Fibroblast of lung (primary cell): ENCODE results near the gene NCSTN. TPM values are rescaled to one million over a fixed set of nuclear protein-coding genes. Genes with fewer than 3 reads are reported as not detected.

Source experiments
- DNase-seq, 2 donors: peaks; one replicate each; pipeline versions ENCODE4 v3.0.0 to v3.0.0-alpha.2; 2010; ENCODE audit warnings: low read depth in 2 of 2
- H2AFZ ChIP-seq: 2 replicates; pipeline ENCODE4 v1.5.1; 2012; ENCODE audit warnings: low read length, control low read depth, inconsistent platforms
- H3K27ac ChIP-seq: 2 replicates; pipeline ENCODE4 v1.5.1; 2011; ENCODE audit warnings: low read length, control low read depth; ENCODE audit not compliant: insufficient read depth
- H3K27me3 ChIP-seq: 2 replicates; pipeline ENCODE4 v1.5.1; 2011; ENCODE audit warnings: mild to moderate bottlenecking, low read length; ENCODE audit not compliant: control insufficient read depth, insufficient read depth
- H3K36me3 ChIP-seq: 2 replicates; pipeline ENCODE4 v1.5.1; 2011; ENCODE audit warnings: low read length; ENCODE audit not compliant: control insufficient read depth, insufficient read depth
- H3K4me1 ChIP-seq: 2 replicates; pipeline ENCODE4 v1.5.1; 2011; ENCODE audit warnings: low read length; ENCODE audit not compliant: control insufficient read depth, insufficient read depth; ENCODE audit errors: extremely low read depth
- H3K4me2 ChIP-seq: 2 replicates; pipeline ENCODE4 v1.5.1; 2011; ENCODE audit warnings: low read length, control low read depth; ENCODE audit not compliant: insufficient read depth; ENCODE audit errors: extremely low read depth
- H3K4me3 ChIP-seq, 4 experiments: fragments of 200-600 bp in 1 of 4; sonication (generic) in 1 of 4; replicated peaks in 1 of 4; 2 replicates each; pipeline ENCODE4 v1.5.1; 2011 to 2016; ENCODE audit warnings: low read length in 4 of 4, low read depth in 3 of 4, mild to moderate bottlenecking in 3 of 4, control low read depth in 2 of 4, inconsistent platforms in 1 of 4, mixed read lengths in 1 of 4; ENCODE audit not compliant: insufficient read depth in 1 of 4; ENCODE audit errors: control extremely low read depth in 1 of 4
- H3K79me2 ChIP-seq: 2 replicates; pipeline ENCODE4 v1.5.1; 2012; ENCODE audit warnings: mild to moderate bottlenecking, low read length, inconsistent platforms; ENCODE audit not compliant: control insufficient read depth, insufficient read depth
- H3K9ac ChIP-seq: 2 replicates; pipeline ENCODE4 v1.5.1; 2011; ENCODE audit warnings: mild to moderate bottlenecking, low read length, control low read depth; ENCODE audit not compliant: insufficient read depth
- H3K9me3 ChIP-seq: 2 replicates; pipeline ENCODE4 v1.5.1; 2012; ENCODE audit warnings: low read depth, low read length; ENCODE audit not compliant: control insufficient read depth, insufficient read depth
- H4K20me1 ChIP-seq: 2 replicates; pipeline ENCODE4 v1.5.1; 2011; ENCODE audit warnings: low read length; ENCODE audit not compliant: control insufficient read depth, insufficient read depth; ENCODE audit errors: extremely low read depth
- EZH2 ChIP-seq: IDR thresholded peaks from 2 replicates; pipeline ENCODE4 v1.5.1; 2012; ENCODE audit warnings: low read length, control low read depth, mild to moderate bottlenecking; ENCODE audit errors: missing control alignments
- polyA plus RNA-seq, 2 donors: library from polyadenylated mRNA; depleted of rRNA in 1 of 2; stranded (reverse) in 1 of 2; unstranded in 1 of 2; fragments of >200 nt; gene quantifications; 2 replicates each; pipeline ENCODE4 v1.2.1, GENCODE V29; 2011 to 2012; ENCODE audit warnings: missing spikeins in 1 of 2
- total RNA-seq: library from RNA; depleted of rRNA; stranded (reverse); fragments of >200 nt; gene quantifications from 2 replicates; pipeline ENCODE4 v1.2.1, GENCODE V29; 2014
- TF ChIP-seq, protein P1 (sequence below), 2 donors: IDR thresholded peaks in 1 of 2; conservative IDR thresholded peaks in 1 of 2; 1 replicate in 1 of 2; 2 replicates in 1 of 2; pipeline ENCODE4 v1.5.1; 2011 to 2012; ENCODE audit warnings: low read length in 2 of 2, control low read depth in 1 of 2, inconsistent platforms in 1 of 2, low read depth in 1 of 2, mild to moderate bottlenecking in 1 of 2

Gene NCSTN
- total and polyA plus RNA-seq, 2 donors (not counting 1 experiment from before 2014, with no cell fraction given): 97.1 to 188 TPM

DNA sequence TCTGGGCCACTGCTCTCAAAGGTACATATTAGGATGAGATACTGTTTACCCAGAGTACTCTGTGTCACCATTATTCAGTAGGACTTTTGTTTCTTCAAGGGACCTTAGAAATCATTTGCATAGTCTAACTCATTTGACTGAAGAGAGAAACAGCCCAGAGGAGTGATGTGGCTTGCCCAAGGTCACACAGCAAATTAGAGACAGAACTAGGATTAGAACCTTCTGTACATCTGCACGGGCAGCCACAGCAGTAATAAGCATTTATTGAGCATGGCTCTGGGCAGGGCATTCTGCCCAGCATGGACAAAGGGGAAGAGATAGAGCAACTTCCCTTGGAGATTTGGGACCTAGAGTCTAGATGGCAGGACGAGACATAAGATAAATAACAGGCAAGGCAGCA, 18.0 kb downstream of the NCSTN start:
- H3K79me2 ChIP-seq: no peaks in the 10 kb centered on the region
- TF ChIP-seq EZH2: no peak
- TF ChIP-seq, protein P1, sequence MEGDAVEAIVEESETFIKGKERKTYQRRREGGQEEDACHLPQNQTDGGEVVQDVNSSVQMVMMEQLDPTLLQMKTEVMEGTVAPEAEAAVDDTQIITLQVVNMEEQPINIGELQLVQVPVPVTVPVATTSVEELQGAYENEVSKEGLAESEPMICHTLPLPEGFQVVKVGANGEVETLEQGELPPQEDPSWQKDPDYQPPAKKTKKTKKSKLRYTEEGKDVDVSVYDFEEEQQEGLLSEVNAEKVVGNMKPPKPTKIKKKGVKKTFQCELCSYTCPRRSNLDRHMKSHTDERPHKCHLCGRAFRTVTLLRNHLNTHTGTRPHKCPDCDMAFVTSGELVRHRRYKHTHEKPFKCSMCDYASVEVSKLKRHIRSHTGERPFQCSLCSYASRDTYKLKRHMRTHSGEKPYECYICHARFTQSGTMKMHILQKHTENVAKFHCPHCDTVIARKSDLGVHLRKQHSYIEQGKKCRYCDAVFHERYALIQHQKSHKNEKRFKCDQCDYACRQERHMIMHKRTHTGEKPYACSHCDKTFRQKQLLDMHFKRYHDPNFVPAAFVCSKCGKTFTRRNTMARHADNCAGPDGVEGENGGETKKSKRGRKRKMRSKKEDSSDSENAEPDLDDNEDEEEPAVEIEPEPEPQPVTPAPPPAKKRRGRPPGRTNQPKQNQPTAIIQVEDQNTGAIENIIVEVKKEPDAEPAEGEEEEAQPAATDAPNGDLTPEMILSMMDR (conservative IDR thresholded peaks at IDR 0.05 in 1 of 2, IDR thresholded peaks at IDR 0.05 in 1 of 2; ENCODE audit: low read depth in 1 of 2, low read length in 2 of 2): no peak
- DNase-seq: no peak
- H3K27ac ChIP-seq: no peak overlapping the region
- H3K4me3 ChIP-seq: no peak overlapping the region
- no peaks in the 10 kb centered on the region for H4K20me1 ChIP-seq
- no peak overlapping the region for H2AFZ ChIP-seq
- no peaks in the 10 kb centered on the region for H3K9me3 ChIP-seq
- no peaks in the 10 kb centered on the region for H3K27me3 ChIP-seq
- H3K4me1 ChIP-seq: no peaks in the 10 kb centered on the region
- H3K36me3 ChIP-seq: peaks cover 9% of the 10 kb centered on the region
- H3K4me2 ChIP-seq: no peak overlapping the region
- no peak overlapping the region for H3K9ac ChIP-seq

DNA sequence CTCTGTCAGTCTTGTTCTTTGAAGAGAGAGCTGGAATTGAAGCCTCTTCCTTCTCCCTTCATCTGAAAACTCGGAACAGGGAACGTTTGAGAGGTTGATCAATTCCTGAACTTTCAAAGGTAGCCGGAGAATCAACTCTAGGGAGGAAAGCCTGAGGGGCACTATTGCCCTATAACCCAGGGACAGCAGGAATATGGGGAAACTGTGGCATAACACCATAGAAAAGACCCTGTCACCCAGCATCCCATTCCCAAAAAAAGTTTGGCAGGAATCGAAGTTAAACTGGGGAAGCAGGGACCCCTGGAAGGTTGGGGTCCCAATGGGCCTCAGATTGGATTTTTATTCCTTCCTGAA, 18.6 kb downstream of the NCSTN start:
- TF ChIP-seq, protein P1 (conservative IDR thresholded peaks at IDR 0.05 in 1 of 2, IDR thresholded peaks at IDR 0.05 in 1 of 2; ENCODE audit: low read depth in 1 of 2, low read length in 2 of 2): no peak
- H4K20me1 ChIP-seq: no peaks in the 10 kb centered on the region

DNA sequence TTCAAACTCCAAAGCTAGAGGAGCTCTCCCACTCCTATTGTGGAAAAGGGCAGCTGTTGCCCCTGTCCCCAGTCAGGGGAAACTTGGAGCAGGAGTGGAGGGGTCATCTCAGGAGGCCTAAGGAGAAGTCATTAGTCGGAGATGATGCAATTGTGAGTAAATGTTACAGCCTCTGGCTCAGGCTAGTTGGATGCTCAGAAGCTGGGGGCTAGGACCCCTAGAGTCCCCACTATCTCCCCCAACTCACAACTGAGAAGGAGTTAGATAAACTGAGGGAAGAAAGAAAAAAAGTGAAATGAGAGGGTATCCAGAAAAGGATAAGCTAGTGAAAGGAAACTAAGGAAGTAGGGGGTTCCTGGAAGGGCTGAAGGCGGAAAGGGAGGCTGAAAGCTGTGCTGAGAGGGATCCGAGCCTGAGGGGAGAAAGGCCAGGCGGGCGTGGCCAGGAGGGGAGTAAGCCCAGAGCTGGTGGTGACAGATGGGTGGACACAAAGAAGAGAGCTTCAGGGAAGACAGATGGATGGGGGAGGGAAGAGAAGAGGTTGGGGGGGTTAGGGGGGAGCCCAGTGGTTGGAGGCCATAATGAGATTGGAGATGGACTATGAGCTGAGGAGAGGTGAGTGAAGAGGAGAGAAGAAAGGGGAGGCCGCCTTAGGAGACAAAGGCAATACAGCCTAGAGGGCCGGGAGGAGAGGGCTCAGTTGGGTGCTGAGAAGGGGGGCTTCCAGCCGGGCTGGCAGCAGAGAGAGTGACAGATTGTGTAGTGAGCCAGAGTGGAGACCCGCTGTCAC, 19.2 kb downstream of the NCSTN start:
- Histone ChIP-seq H3K9me3 (no peaks in the 10 kb centered on the region), H3K4me2 (no peak overlapping the region), H3K4me3 (no peak overlapping the region), H3K9ac (no peak overlapping the region), H3K27ac (no peak overlapping the region), H2AFZ (no peak overlapping the region), H4K20me1 (no peaks in the 10 kb centered on the region), H3K27me3 (no peaks in the 10 kb centered on the region), H3K79me2 (no peaks in the 10 kb centered on the region), H3K4me1 (no peaks in the 10 kb centered on the region), H3K36me3 (peaks cover 9% of the 10 kb centered on the region)
- DNase-seq: peak in 1 of 2 donors; percentile 43
- TF ChIP-seq EZH2: no peak
- TF ChIP-seq, protein P1 (conservative IDR thresholded peaks at IDR 0.05 in 1 of 2, IDR thresholded peaks at IDR 0.05 in 1 of 2; ENCODE audit: low read depth in 1 of 2, low read length in 2 of 2): no peak

More for the DNA sequence above, 18.6 kb downstream of the NCSTN start:
- H3K36me3 ChIP-seq: peaks cover 9% of the 10 kb centered on the region
- H3K27ac ChIP-seq: no peak overlapping the region
- no peak overlapping the region for H3K9ac ChIP-seq
- H3K4me2 ChIP-seq: no peak overlapping the region
- no peak overlapping the region for H3K4me3 ChIP-seq
- DNase-seq: no peak
- H3K27me3 ChIP-seq: no peaks in the 10 kb centered on the region
- no peaks in the 10 kb centered on the region for H3K4me1 ChIP-seq
- no peak overlapping the region for H2AFZ ChIP-seq
- no peaks in the 10 kb centered on the region for H3K79me2 ChIP-seq
- H3K9me3 ChIP-seq: no peaks in the 10 kb centered on the region
